Measurements from ENCODE around the gene FGFBP2.

Gene FGFBP2

DNA sequence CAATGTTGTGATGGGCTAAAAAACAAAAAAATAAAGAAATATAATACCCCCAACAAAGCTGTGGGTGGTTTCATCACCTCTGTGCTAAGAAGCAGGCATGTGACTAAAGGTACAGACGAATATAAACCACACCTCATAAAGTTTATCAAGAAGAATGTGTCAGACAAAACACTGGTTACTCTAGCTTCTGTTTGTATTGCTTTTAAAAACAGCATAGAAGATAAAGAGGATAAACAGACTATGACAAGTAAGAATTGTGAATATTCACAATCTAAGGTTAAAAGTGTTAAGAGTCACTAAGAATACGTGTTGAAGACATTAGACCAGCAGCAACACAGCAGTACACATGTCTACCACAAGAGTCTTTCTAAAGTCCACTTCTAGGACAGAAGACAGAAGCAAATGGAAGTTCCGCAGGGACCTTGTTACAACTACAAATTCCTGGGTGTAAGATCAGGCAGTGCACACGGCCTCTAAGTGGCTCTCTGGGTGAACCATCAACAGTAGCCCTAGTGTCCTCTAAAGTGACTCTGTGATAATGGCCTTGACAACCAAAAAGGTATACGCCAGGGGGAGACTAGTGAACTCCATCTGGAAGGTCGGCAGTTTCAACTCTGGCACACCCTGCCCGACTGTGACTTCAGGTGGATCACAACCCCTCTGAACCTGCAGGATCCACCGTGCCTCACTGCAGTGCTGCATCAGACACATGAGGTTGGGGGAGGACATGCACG lies 8.3 kb upstream of the FGFBP2 start:
- no peak for DNase-seq
- intact Hi-C loops (cut with DNase I), result no loop called here

DNA sequence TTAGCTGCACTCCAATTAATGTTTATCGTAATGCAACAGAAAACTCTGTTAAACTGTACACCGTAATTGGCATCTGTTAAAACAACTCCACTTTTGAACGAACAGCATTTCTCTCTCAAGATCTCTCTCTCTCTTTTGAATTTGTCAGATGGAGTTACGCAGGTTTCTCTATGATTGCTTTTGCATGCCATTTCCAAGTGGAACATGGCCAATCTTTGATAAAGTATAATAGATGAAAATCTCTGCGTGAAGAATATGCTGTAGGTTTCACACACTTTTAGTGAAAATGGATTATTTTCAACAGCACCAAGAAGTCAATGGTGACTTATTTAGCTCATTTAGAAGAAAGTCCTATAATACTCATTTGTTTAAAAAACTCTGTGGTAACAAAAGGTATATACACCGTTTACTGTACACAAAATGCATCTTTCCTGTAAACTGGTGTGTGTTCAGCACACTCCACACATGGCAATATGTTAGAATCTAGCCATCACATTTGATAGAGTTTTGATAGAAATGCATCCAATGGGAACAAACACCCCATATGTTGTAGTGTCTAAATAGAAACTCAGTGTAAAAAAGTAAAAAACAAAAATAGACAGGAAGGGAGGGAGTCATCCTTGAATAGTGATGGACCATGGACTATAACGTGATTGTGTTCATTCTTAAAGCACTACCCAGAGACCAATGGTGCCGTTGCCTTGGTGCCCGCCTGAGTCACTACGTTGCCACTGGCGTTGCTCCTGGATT lies 5.8 kb upstream of the FGFBP2 start:
- DNase-seq, result no peak
- intact Hi-C loops (cut with DNase I), result no loop called here

DNA sequence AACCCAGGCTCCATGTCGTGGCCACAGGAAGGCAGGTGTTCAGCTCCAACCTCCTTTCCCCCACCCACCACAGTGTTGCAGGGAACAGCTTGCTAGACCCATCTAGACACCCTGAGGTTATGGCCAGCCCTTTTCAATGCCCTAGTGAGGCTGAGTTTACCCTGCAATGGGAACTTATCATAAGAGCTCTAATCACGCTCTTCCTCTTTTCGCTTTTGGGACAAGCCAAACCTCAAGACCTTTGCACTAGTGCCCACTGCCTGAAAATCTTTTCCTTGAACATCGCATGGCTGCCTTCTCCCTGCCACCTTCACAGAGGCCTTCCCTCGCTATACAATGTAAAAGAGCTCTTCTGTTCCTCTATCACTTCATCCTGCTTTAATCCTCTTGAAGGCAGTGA lies 2.4 kb upstream of the FGFBP2 start:
- intact Hi-C loops (cut with DNase I), result no loop called here
- DNase-seq, result no peak

DNA sequence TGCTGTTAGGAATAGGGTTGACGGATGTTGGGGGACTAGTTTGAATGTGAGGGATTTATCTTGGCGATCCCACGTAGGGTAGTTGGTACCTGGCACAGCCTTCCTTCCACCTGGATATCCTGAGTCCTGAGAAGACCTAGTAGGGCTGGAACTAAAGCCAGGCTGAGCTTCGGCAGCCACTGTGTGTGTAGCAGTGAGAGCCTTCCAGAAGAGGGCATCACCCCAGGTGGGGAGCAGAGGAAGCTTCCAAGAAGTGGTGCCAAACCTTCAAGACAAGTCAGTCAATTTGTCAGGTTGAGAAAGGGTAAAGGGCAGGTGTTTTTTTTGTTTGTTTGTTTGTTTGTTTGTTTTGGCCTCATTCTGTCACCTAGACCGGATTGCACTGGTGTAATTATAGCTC lies 1.2 kb upstream of the FGFBP2 start:
- DNase-seq, result no peak
- intact Hi-C loops (cut with DNase I), result no loop called here

DNA sequence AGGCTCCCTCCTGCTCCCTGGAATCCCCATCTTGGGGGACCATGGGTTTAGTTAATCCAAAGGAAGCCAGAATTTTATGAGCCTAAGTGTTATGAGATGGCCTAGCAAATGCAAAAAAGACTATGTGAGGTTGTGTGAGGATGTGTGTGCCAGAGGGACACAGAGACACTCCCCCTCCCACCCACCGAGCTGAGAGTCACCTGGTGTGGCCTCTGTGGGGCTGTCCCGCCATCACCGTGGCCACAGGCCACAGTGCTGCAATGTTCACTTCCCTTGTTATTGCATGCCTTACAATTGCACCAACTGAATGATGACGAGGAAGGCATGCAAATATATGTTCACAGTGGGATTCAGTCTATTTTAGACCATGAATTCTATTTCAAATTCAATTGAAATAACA lies 601 bp upstream of the FGFBP2 start:
- DNase-seq, result no peak
- intact Hi-C loops (cut with DNase I), result no loop called here

DNA sequence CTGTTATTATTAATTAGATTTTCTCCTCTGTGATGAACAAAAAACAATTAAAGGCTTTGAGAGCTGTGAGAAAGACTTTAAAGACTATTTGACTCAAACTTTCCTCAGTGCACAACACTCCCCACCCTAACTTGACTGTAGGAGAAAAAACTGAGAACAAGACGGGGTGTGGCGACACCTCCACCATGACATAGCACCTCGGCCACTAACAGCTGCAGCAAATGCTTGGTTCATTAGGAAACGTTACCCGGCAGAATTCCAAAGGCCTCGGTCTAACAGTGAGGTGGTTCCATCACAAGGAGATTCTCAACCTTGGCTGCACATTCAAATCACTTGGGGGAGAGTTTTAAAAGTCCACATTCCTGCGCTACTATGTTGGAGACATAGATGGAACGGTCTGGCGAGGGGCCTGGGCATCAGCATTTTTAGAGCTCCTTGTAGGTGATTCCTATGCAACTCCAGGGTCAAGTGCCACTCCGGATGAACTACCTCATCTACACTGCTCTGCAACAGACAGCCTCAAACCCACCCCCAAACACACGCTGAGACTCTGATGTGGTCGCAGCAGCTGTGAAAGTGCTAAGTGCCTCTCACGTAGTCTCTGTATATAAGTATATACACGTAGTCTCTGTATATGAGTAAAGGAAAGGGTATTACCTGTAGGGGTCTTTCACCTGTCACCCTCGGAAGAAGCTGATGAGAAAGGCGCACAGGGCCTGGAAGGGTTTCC lies 1.0 kb downstream of the FGFBP2 start:
- no peak for DNase-seq
- intact Hi-C loops (cut with DNase I), result no loop called here

DNA sequence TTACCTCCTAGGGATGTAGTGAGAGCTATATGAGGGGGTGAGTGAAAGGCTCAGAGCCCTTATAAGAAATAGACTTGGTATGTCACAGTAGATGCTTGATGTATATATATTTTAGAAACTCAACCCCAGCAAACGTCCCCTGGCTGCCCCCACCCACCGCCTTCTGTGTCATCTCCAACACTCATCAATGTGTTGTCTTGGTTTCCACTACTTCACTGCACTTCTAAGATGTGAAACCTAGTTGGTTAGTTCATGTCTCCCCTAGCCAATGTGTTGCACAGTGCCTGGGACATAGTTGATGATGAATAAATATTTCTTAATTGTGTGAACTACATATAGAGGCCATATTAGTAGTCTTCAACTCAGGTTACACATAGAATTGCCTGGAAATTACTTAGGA lies 4.4 kb downstream of the FGFBP2 start:
- intact Hi-C loops (cut with DNase I), result loop anchor here (5.0 kb wide), 1 partner anchor 481 kb away; no protein-coding TSS in a partner anchor
- DNase-seq, result no peak

DNA sequence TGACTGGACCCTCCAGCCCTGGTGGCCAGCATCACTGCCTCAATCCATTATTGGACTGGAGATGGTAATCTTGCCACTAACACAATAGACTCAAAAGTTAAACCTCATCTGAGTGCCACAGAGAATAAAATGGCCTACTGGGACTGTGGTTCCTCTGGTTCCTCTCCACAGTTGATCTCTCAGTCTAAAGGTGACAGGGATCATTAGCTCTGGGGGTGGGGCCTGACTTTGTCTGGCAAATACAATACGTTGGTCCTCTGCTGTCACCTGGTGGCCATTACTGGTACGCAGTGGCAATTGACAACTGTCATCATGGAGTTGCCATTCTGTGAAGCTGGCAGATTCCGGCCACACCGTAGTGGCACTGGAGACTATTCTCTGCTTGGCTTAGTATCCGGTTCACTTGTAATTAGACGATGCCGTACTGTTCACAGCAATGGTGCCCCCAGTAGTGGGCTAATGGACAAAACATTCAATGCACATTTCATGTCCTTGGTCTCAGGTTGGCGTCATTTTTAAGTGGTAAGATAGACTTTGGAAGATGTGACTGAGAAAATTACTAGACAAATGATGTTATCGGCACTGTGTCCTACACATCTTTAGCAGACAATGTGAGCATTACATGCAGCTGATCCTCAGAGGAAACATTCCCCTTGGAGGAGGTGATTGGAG lies 6.7 kb downstream of the FGFBP2 start:
- intact Hi-C loops (cut with DNase I), result loop anchor here (1.0 to 5.0 kb wide), 3 partner anchors 74 to 479 kb away; no protein-coding TSS in a partner anchor
- peak in 6 of 10 donors; percentile 39 to 92 (median 65) for DNase-seq

DNA sequence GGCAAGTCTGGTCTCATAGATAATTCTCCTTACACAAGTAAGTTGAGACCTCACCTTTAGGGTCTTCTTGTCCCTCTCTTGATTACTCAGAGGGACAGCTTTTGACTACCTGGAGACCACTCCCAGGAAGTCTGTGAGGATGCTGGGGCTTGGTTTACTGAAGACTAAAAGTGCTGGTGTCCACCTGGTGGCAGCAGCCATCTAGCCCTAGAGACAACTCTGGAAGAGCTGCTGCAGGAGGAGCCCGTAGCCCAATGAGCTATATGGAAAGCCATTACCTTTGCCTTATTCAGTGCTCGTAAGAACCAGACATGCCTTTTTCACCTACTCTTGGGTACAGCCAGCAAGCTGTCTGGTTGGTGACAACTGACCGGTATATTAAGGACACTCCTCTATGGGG lies 7.3 kb downstream of the FGFBP2 start:
- intact Hi-C loops (cut with DNase I), result loop anchor here (1.0 to 5.0 kb wide), 3 partner anchors 73 to 478 kb away; no protein-coding TSS in a partner anchor
- DNase-seq, result no peak

DNA sequence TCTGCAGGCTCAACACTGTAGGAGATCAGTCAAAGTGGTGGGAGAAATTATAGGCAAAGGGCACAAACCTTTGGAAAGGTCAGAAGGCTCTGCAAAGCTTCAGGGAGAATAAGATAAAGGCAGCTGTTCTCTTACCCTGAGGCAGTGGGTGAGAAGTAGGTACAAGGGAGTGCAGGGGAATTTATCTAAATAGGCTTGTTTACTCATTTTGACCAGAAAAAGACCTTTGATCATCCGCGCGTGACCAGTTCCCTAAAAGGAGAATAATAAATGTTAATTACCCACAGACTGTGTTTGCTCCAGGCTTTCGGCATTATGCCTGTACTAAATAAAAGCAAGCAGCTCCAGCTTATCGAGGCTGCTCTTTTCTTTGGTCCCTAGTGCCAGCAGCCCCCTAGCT lies 9.3 kb downstream of the FGFBP2 start:
- DNase-seq, result no peak
- intact Hi-C loops (cut with DNase I), result no loop called here

DNA sequence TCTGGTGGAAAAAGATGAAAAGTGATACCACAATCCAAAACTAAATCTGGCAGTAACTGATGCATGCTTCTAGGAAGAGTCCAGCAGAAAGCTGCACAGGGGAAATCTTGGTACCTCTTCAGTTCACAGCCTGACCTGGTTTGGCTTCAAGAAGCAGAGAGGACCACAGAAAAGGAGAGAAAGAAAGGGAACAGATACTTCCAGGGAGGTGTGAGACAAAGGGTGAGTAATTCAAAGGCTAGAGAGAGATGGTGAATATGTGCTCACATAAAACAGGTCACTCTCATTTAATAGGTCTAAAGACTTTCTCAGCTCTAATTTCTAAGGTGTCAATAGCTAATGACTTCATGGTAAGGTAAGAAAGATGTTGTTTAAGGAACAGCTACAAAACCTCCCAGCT lies 11.2 kb downstream of the FGFBP2 start:
- intact Hi-C loops (cut with DNase I), result no loop called here
- DNase-seq, result no peak

DNA sequence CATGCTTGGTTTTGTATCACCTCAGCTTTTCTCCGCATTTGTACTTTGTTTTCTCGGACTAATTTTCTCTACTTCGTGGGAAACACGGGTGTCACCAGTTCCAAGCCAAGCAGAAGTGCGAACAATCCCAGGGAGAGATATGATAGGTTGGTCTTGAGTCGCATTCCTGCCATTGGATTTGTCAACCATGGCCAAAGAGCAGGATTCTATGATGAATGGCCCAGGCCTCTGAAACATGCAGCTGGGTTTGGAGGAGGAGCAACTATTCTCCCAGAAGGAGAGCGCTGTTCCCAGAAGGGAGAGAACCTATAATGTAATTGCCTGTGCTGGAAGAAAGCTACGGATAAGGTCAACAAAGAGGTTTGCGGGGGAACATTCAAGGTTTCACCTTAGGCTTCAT lies 14.1 kb downstream of the FGFBP2 start:
- no peak for DNase-seq
- intact Hi-C loops (cut with DNase I), result no loop called here

DNA sequence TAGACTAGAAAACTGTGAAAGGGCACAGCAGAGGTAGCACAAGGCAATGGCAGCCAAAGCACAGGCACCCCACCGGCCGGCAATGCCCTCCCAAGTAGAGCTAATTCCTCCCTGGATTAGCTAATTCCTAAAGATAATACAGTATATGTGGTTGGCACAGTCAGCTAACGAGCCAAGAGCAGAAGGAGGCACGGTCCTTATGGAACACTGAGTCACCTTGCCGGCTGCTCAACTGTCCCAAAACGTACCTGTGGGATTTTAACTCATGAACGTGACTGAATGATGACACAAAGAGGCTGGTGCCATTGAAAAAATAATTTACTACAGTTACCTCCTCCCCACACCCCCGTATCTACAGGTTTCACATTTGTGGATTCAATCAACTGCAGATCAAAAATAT lies 15.3 kb downstream of the FGFBP2 start:
- no peak for DNase-seq
- intact Hi-C loops (cut with DNase I), result no loop called here

DNA sequence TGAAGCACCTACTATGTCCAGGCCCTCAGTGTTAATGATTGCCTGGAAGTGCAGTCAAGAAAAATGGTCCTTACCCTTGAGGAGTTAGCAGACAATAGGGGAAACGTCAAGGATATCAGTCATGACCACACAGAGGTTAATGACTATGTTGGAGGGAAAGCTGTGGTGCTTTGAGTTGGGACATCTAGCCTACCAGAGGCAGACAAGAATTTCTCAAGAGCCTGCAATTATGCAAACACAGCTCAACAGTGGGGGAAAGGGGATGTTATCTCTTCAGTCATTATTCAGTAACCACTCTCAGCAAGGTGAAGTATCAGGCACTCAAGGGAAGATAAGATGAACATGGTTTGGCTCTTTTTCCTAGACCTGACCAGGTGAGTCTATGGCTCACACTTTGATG lies 17.5 kb downstream of the FGFBP2 start:
- DNase-seq, result no peak
- intact Hi-C loops (cut with DNase I), result no loop called here

DNA sequence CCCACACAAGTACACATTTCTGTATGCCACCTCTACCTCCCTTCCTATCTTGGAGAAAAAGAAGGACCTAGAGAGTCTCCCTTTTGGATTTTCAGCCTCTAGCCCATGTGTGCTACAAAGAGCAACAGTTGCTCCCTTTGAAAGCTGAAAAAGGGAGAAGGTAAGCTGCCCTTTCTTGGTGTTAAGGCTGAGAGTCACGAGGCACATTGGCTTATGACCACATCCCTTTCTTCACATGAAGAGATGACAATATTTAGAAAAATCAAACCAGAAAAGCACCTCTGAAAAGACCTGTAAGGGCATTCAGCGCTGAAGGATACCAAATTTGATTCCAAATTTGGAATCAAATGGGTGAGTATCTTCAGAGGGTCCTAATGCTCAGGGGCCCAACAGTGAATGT lies 18.1 kb downstream of the FGFBP2 start:
- intact Hi-C loops (cut with DNase I), result no loop called here
- DNase-seq, result no peak

DNA sequence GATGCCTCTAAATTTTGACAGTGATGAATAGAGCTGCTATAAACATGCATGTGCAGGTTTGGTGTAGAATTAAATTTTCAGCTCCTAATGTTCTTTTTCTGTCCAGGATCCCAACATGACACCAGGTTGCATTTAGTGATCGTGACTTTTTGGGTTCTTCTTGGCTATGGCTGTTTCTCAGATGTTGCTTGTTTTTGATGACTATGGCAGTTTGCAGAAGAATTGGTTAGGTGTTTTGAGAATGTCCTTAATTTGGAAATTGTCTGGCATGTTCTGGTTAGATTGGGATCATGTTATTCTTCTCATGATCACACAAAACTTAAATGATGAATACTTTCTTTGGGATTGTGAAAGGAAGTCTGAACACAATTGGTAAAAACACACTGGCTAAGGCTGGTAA lies 20.7 kb downstream of the FGFBP2 start:
- DNase-seq, result no peak
- intact Hi-C loops (cut with DNase I), result no loop called here

DNA sequence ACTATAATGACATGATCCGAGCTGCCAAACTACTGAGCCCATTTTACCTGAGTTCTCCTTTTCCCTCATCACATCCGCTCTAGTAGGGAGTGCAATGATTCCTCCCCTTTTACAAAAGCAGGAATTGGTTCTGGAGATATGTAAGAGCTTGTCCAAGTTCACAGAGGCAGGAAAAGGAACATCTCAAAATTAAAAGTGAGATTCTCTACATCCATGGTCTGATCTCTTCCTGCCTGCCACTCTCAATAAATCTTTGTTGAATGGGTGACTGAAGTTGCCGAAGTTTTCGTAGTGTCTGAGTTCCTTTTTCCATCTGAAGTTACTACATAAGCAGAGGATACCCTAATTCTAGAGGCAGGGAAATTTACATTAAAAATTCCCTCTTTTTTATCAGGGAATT lies 24.3 kb downstream of the FGFBP2 start, which contains the start of gene FGFBP1:
Gene FGFBP1, minus strand, starts transcription at position 101 of the 400 bp plus-strand sequence. CDS start 2,108 bp downstream, outside the sequence.
- intact Hi-C loops (cut with DNase I), result no loop called here

DNA sequence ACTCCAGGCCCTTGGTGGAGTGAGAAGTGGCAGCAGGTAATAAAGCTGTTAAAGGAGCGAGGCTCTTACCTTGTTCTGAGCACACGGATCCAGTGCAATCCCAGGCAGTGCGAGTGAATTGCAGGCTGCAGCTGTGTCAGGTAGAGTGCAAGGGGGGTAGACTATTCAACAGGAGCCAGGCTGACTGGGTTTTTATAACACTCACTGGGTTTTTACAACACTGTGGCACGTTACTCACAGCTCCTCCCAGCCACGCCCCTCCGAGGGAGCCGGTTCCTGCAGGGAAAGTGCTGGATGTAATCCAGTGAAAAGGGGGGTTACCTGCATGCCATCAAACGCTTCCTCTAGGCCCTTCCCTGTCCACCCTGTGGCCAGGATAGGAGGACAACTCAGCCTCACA lies 24.8 kb downstream of the FGFBP2 start:
- no peak for DNase-seq

More for the DNA sequence above, 24.3 kb downstream of the FGFBP2 start, which contains the start of gene FGFBP1:
- no peak for DNase-seq

DNA sequence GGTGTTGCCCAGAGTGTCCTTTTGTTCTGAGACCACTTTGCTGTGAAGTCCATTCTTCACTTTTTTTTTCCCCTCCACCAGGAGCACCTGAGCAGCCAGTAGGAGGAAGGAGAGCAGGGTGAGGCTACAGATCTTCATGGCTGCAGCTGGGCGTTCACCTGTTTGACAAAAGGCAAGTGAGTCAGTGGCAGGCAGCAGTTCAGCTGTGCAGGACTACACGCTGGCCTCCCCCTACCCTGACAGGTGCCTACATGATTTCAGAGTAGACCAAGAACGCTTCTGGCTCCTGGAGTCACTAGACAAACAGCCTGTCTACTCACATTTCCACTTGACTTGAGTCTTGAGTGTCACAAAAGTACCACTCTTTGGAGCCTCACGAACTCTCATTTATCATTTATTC lies 26.5 kb downstream of the FGFBP2 start:
- intact Hi-C loops (cut with DNase I), result no loop called here
- DNase-seq, result no peak

More for the DNA sequence above, 24.8 kb downstream of the FGFBP2 start:
- intact Hi-C loops (cut with DNase I), result no loop called here

Measured in posterior cingulate gyrus (tissue), 11 donors.